Measurements from ENCODE around the gene LRRN2.

- TF ChIP-seq TSHZ2 (CRISPR knock-in tag; IDR thresholded peaks at IDR 0.05) (no peak), POU6F1 (CRISPR knock-in tag; IDR thresholded peaks at IDR 0.05; ENCODE audit: borderline replicate concordance, low read depth) (no peak), PATZ1 (CRISPR knock-in tag; IDR thresholded peaks at IDR 0.05; ENCODE audit: borderline replicate concordance) (no peak), RARB (CRISPR knock-in tag; IDR thresholded peaks at IDR 0.05) (no peak), ARNTL (CRISPR knock-in tag; IDR thresholded peaks at IDR 0.05; ENCODE audit: borderline replicate concordance, low read depth) (no peak), TOX (CRISPR knock-in tag; IDR thresholded peaks at IDR 0.05; ENCODE audit: borderline replicate concordance) (no peak), OSR1 (CRISPR knock-in tag; IDR thresholded peaks at IDR 0.05) (no peak), SNAI2 (CRISPR knock-in tag; IDR thresholded peaks at IDR 0.05) (no peak), ZNF8 (CRISPR knock-in tag; IDR thresholded peaks at IDR 0.05) (no peak)
Measured at GRCh38 chr1:204705888-204706837, 20.6 kb upstream of the LRRN2 start.

Measured in SK-N-SH treated with all-trans-retinoic acid at 6 μM for 48 hours (cell line).